Activated T-cell treated with anti-CD3 and anti-CD28 coated beads, Interleukin-2, amount 50 U/mL, for 4 hours (primary cell): ENCODE results near the gene CDC26. TPM values are rescaled to one million over a fixed set of nuclear protein-coding genes. Genes with fewer than 3 reads are reported as not detected.

Source experiments
- total RNA-seq, 3 donors: library from RNA; stranded (reverse); gene quantifications; one replicate each; pipeline ENCODE4 v1.2.1, GENCODE V29; 2021

Gene CDC26
- total RNA-seq, 3 donors from 2014 or later = 53.7 to 64.8 (median 60.3) TPM

Other genes starting within 250 kb of the CDC26 start
- 1 to 10 TPM in 2 of 3 donors, under 1 TPM in 1; 0.98 to 1.2 (median 1.0) TPM for gene ZFP37, start 218.8 kb downstream of the CDC26 start, total RNA-seq
- 1 to 10 TPM; 3.2 to 3.5 (median 3.4) TPM for gene SLC31A2, start 124.6 kb downstream of the CDC26 start, total RNA-seq
- 10 to 100 TPM; 23.8 to 25.9 (median 24.2) TPM for gene FKBP15, start 54.3 kb downstream of the CDC26 start, total RNA-seq
- gene SLC31A1, start 54.0 kb downstream of the CDC26 start, total RNA-seq = 10 to 100 TPM in 2 of 3 donors, 1 to 10 TPM in 1; 9.8 to 14.5 (median 14.2) TPM
- 10 to 100 TPM; 63.8 to 70.8 (median 65.1) TPM for gene PRPF4, start 86 bp upstream of the CDC26 start, total RNA-seq
- under 1 TPM in 1 of 3 donors, not detected in 2; 0.37 TPM for gene RNF183, start 27.8 kb upstream of the CDC26 start, total RNA-seq
- gene WDR31, start 64.7 kb upstream of the CDC26 start, total RNA-seq = 1 to 10 TPM in 1 of 3 donors, under 1 TPM in 2; 0.48 to 1.4 (median 0.73) TPM
- gene BSPRY, start 74.0 kb upstream of the CDC26 start, total RNA-seq = 1 to 10 TPM in 1 of 3 donors, under 1 TPM in 2; 0.60 to 1.8 (median 0.87) TPM
- 10 to 100 TPM in 2 of 3 donors, 1 to 10 TPM in 1; 7.1 to 14.4 (median 12.7) TPM for gene HDHD3, start 101.4 kb upstream of the CDC26 start, total RNA-seq
- 10 to 100 TPM; 17.9 to 18.4 (median 18.2) TPM for gene ALAD, start 125.7 kb upstream of the CDC26 start, total RNA-seq
- gene POLE3, start 135.1 kb upstream of the CDC26 start, total RNA-seq = 100 to 1,000 TPM in 2 of 3 donors, 10 to 100 TPM in 1; 97.5 to 111 (median 106) TPM
- 1 to 10 TPM in 2 of 3 donors, under 1 TPM in 1; 0.57 to 1.4 (median 1.1) TPM for gene C9orf43, start 135.2 kb upstream of the CDC26 start, total RNA-seq
- 10 to 100 TPM; 51.4 to 65.9 (median 63.5) TPM for gene RGS3, start 188.2 kb upstream of the CDC26 start, total RNA-seq